HepG2 (cell line): ENCODE measurements around the gene WDR91. TPM values are rescaled to one million over a fixed set of nuclear protein-coding genes. Genes with fewer than 3 reads are reported as not detected.

Experiments used
- ATAC-seq: fragments of 200-7000 bp; cut with Tn5 transposase; 3 replicates; pipeline ENCODE4 v1.9.1; 2020; ENCODE audit warnings: mild to moderate bottlenecking, moderate library complexity
- BruUV-seq: library from RNA; stranded (reverse); fragments of 400-500 nt; replicated peaks from 2 replicates; lab custom pipeline; 2021; lab: Mats Ljungman, UMichigan
- CTCF ChIA-PET: fragments of 300-600 bp; formaldehyde crosslinking; extraction: SDS; loops from one replicate; lab custom pipeline; 2021; ENCODE audit warnings: low total read pairs, inconsistent platforms, low intra/inter-chr PET ratio; lab: Yijun Ruan, JAX
- POLR2A ChIA-PET: fragments of 350-600 bp; sonication (Branson Sonifier 250); formaldehyde crosslinking; loops from one replicate; lab custom pipeline; 2020; ENCODE audit warnings: antibody characterized with exemption, inconsistent platforms; lab: Yijun Ruan, JAX
- DNase-seq: peaks from one replicate; pipeline ENCODE4 v3.0.0-alpha.2; 2015; ENCODE audit warnings: low spot score
- FAIRE-seq: peaks from 3 replicates; lab custom pipeline; 2011; peaks lifted over from hg19 to GRCh38; lab: Jason Lieb, UNC
- H2AFZ ChIP-seq: one replicate; pipeline ENCODE4 v1.6.1; 2011; ENCODE audit warnings: low read length, inconsistent platforms
- H3K27ac ChIP-seq: fragments of 300-600 bp; 3 replicates; pipeline ENCODE4 v1.8.0; 2011; ENCODE audit warnings: mixed run types, mild to moderate bottlenecking, mixed read lengths, low read length, inconsistent platforms; ENCODE audit not compliant: insufficient read depth; ENCODE audit errors: extremely low read length
- H3K27me3 ChIP-seq, 2 experiments: fragments of 200-600 bp in 1 of 2; 2 replicates in 1 of 2; 3 replicates in 1 of 2; pipeline versions ENCODE4 v1.6.0 to v1.8.0; 2011; ENCODE audit warnings: low read length in 2 of 2, mild to moderate bottlenecking in 2 of 2, moderate library complexity in 2 of 2, inconsistent platforms in 1 of 2; ENCODE audit not compliant: insufficient read depth in 2 of 2, control insufficient read depth in 1 of 2
- H3K36me3 ChIP-seq, 2 experiments: fragments of 200-600 bp in 1 of 2; replicated peaks in 1 of 2; 2 replicates in 1 of 2; 3 replicates in 1 of 2; pipeline versions ENCODE4 v1.5.1 to v1.8.0; 2011; ENCODE audit warnings: low read length in 2 of 2, inconsistent platforms in 1 of 2; ENCODE audit not compliant: insufficient read depth in 2 of 2, control insufficient read depth in 1 of 2
- H3K4me1 ChIP-seq: 2 replicates; pipeline ENCODE4 v1.5.1; 2012; ENCODE audit warnings: low read length, inconsistent platforms; ENCODE audit not compliant: insufficient read depth
- H3K4me2 ChIP-seq: 2 replicates; pipeline ENCODE4 v1.6.0; 2011; ENCODE audit warnings: low read depth, low read length, inconsistent platforms
- H3K4me3 ChIP-seq, 3 experiments: fragments of 200-600 bp in 1 of 3; sonication (generic), shearing (Covaris generic) in 1 of 3; replicated peaks in 1 of 3; 2 replicates each; pipeline ENCODE4 v1.5.1; 2011 to 2016; ENCODE audit warnings: low read length in 3 of 3, inconsistent platforms in 2 of 3, low read depth in 2 of 3, mild to moderate bottlenecking in 2 of 3, control low read depth in 1 of 3, mixed read lengths in 1 of 3; ENCODE audit not compliant: insufficient read depth in 1 of 3
- H3K79me2 ChIP-seq: one replicate; pipeline ENCODE4 v1.6.1; 2011; ENCODE audit warnings: low read length, inconsistent platforms; ENCODE audit not compliant: insufficient read depth
- H3K9ac ChIP-seq: 2 replicates; pipeline ENCODE4 v1.6.0; 2011; ENCODE audit warnings: mild to moderate bottlenecking, low read depth, low read length, inconsistent platforms; ENCODE audit not compliant: insufficient read depth
- H3K9me3 ChIP-seq: 2 replicates; pipeline ENCODE4 v1.5.1; 2012; ENCODE audit warnings: mild to moderate bottlenecking, low read length
- H4K20me1 ChIP-seq: 2 replicates; pipeline ENCODE4 v1.6.0; 2011; ENCODE audit warnings: inconsistent platforms, mild to moderate bottlenecking, low read length, moderate library complexity; ENCODE audit not compliant: insufficient read depth
- HMG20A ChIP-seq: IDR thresholded peaks from 2 replicates; pipeline ENCODE4 v1.6.1; 2016; ENCODE audit warnings: borderline replicate concordance
- POLR2A ChIP-seq, 2 experiments: IDR thresholded peaks; 2 replicates each; pipeline ENCODE4 v1.6.1; 2011; ENCODE audit warnings: low read depth in 2 of 2, low read length in 2 of 2, mild to moderate bottlenecking in 1 of 2, moderate library complexity in 1 of 2; ENCODE audit not compliant: insufficient read depth in 1 of 2
- POLR2AphosphoS5 ChIP-seq: IDR thresholded peaks from 2 replicates; pipeline ENCODE4 v1.6.1; 2012; ENCODE audit warnings: low read depth, low read length
- POLR2G ChIP-seq: fragments of 200-400 bp; formaldehyde crosslinking; IDR thresholded peaks from 2 replicates; pipeline ENCODE4 v1.6.1; 2018; ENCODE audit warnings: mild to moderate bottlenecking, low read depth, low read length, moderate library complexity
- PRPF4 ChIP-seq: fragments of 200-400 bp; formaldehyde crosslinking; IDR thresholded peaks from 2 replicates; pipeline ENCODE4 v1.6.1; 2016; ENCODE audit warnings: low read length, low read depth; ENCODE audit not compliant: poor library complexity, severe bottlenecking
- ZBTB7B ChIP-seq: sonication (generic); formaldehyde crosslinking; IDR thresholded peaks from 2 replicates; pipeline ENCODE4 v1.4.0; 2020; ENCODE audit warnings: missing genetic modification reagents
- ZC3H13 ChIP-seq: sonication (generic); formaldehyde crosslinking; IDR thresholded peaks from 2 replicates; pipeline ENCODE4 v1.8.1; 2023; ENCODE audit warnings: mild to moderate bottlenecking, missing genetic modification reagents, moderate library complexity
- ZFX ChIP-seq: sonication (generic); formaldehyde crosslinking; IDR thresholded peaks from 2 replicates; pipeline ENCODE4 v1.4.0; 2020; ENCODE audit warnings: mild to moderate bottlenecking, low read depth, missing genetic modification reagents, moderate library complexity
- ZNF558 ChIP-seq: sonication (generic); formaldehyde crosslinking; IDR thresholded peaks from 2 replicates; pipeline ENCODE4 v1.9.0; 2022; ENCODE audit warnings: mild to moderate bottlenecking, missing genetic modification reagents, borderline replicate concordance
- ZNF768 ChIP-seq: sonication (generic); formaldehyde crosslinking; IDR thresholded peaks from 2 replicates; pipeline ENCODE4 v1.4.0; 2020; ENCODE audit warnings: missing genetic modification reagents
- ZZZ3 ChIP-seq: sonication (generic); formaldehyde crosslinking; IDR thresholded peaks from 2 replicates; pipeline ENCODE4 v1.4.0; 2020; ENCODE audit warnings: missing genetic modification reagents, mild to moderate bottlenecking, borderline replicate concordance
- WGBS: methylation state at CpG from one replicate; pipeline ENCODE4 v1.1.6; 2017; ENCODE audit warnings: low lambda C conversion rate; 5-methylcytosine and 5-hydroxymethylcytosine counted together
- in situ Hi-C: cut with HindIII; loops from 2 replicates; pipeline ENCODE4 v1.10.0; 2017; ENCODE audit warnings: low pct_unique_long_range_greater_than_20kb; ENCODE audit not compliant: extremely low pct_ligation_motif_present
- intact Hi-C: fragments of 100-400 bp; cut with micrococcal nuclease; formaldehyde crosslinking; loops from one replicate; pipeline ENCODE4 v1.10.0; 2022; ENCODE audit not compliant: unreplicated experiment
- polyA plus RNA-seq, 8 experiments: library from polyadenylated mRNA; depleted of rRNA in 3 of 8; stranded (reverse) in 7 of 8; unstranded in 1 of 8; fragments of >200 nt; fragmentation: Illumina TruSeq in 4 of 8; extraction: Trizol in 4 of 8; gene quantifications; 2 replicates each; pipeline versions ENCODE4 v1.2.1 to v1.2.3, GENCODE V29; 2011 to 2016; ENCODE audit warnings: low read depth in 4 of 8, missing spikeins in 1 of 8, mixed read lengths in 1 of 8; ENCODE audit not compliant: insufficient read depth in 1 of 8
- total RNA-seq, 5 experiments: library from RNA; depleted of rRNA; stranded (reverse); fragments of >200 nt; fragmentation: Illumina TruSeq; extraction: Trizol; gene quantifications; 2 replicates each; pipeline ENCODE4 v1.2.3, GENCODE V29; 2016; ENCODE audit warnings: low read depth in 1 of 5
- TF ChIP-seq, protein P1 (sequence below): sonication (generic); formaldehyde crosslinking; IDR thresholded peaks from 2 replicates; pipeline ENCODE4 v1.5.1; 2020; ENCODE audit warnings: mild to moderate bottlenecking, missing genetic modification reagents, moderate library complexity
- TF ChIP-seq, protein P2 (sequence below): IDR thresholded peaks from 2 replicates; pipeline ENCODE4 v1.6.1; 2016; ENCODE audit warnings: missing genetic modification reagents, missing compliant biosample characterization

The WDR91 gene
- total and polyA plus RNA-seq, 2 of the 13 experiments (the other 11 are each of a cell fraction or from before 2014, with no cell fraction given): 11.6 to 12.1 TPM

DNA sequence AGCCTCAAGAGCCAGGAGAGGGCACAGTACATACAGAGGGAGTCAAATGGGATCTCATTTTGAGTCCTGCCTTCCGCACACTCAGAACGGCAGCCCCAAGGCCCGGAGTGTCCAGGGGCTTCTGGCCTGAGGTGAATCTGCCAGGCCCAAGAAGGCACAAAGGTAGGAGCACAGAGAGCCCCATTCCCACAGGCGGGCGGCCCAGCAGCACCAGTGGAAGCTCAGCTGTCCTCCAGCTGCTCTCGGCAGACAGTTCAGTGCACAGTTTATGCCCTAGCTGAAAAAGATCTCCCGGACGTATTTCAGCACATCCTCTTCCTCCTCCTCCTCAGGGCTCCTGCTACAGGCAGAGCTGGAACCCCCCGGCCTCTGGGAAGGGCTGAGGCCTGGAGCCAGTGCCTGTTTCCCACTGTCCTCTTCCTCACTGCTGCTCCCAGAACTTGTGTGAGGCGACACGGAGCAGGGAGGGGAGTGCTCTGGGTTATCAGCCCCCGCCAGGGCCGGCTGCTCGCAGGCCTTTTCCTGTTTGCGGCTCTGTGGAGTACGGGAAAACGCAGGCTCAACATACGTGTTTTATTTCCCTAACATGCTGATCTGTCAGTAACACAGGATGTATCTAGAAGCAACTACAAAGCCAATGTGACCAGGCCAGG, 44.9 kb downstream of the WDR91 start (continued):
- TF ChIP-seq, protein P1, sequence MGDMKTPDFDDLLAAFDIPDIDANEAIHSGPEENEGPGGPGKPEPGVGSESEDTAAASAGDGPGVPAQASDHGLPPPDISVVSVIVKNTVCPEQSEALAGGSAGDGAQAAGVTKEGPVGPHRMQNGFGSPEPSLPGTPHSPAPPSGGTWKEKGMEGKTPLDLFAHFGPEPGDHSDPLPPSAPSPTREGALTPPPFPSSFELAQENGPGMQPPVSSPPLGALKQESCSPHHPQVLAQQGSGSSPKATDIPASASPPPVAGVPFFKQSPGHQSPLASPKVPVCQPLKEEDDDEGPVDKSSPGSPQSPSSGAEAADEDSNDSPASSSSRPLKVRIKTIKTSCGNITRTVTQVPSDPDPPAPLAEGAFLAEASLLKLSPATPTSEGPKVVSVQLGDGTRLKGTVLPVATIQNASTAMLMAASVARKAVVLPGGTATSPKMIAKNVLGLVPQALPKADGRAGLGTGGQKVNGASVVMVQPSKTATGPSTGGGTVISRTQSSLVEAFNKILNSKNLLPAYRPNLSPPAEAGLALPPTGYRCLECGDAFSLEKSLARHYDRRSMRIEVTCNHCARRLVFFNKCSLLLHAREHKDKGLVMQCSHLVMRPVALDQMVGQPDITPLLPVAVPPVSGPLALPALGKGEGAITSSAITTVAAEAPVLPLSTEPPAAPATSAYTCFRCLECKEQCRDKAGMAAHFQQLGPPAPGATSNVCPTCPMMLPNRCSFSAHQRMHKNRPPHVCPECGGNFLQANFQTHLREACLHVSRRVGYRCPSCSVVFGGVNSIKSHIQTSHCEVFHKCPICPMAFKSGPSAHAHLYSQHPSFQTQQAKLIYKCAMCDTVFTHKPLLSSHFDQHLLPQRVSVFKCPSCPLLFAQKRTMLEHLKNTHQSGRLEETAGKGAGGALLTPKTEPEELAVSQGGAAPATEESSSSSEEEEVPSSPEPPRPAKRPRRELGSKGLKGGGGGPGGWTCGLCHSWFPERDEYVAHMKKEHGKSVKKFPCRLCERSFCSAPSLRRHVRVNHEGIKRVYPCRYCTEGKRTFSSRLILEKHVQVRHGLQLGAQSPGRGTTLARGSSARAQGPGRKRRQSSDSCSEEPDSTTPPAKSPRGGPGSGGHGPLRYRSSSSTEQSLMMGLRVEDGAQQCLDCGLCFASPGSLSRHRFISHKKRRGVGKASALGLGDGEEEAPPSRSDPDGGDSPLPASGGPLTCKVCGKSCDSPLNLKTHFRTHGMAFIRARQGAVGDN (CRISPR knock-in tag): 0 out of 2 replicates have a peak, but pooled peaks have one; percentile 17
- TF ChIP-seq POLR2AphosphoS5 (0 out of 2 replicates have a peak, but pooled peaks have one; percentile 34), HMG20A (CRISPR knock-in tag) (no peak), ZNF768 (CRISPR knock-in tag) (peak; percentile 91), POLR2G (0 out of 2 replicates have a peak, but pooled peaks have one; percentile 11)

DNA sequence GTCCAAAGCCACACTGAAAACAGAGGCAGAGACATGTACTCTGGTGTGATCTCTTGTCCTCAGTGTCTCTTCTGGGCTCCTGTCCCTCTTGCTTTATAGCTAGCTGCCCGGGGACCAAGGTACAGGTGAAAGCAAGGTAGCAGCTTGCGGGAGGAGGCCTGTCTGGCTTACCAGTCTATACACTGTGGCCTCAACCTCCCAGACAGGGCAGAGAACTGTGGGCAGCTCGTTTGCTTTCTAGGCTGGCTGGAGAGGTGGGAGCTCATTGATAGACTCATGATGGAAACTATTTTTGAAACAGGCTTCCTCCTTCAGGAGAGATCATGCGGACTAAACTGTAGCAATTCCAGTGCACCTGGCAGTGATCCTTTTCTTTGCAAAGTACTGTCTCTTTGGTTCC, 45.5 kb downstream of the WDR91 start:
- ChIA-PET CTCF (no interaction called here), POLR2A (interaction anchor here (1.4 to 3.2 kb wide), 3 partner anchors 18 to 173 kb away, joined by 3 to 19 read pairs (median 9); partner anchors contain the start of gene TMEM140)
- in situ Hi-C loops: loop anchor here (5.0 kb wide), 1 partner anchor 174 kb away; no protein-coding TSS in a partner anchor
- Histone ChIP-seq H3K4me3 (no peak overlapping the region), H3K79me2 (peaks cover 35% of the 10 kb centered on the region), H3K27ac (peak overlapping the region; percentile 7), H3K36me3 (peaks cover 6 to 50% of the 10 kb centered on the region in 2 experiments; a peak in 4 of 5 replicates), H3K27me3 (no peaks in the 10 kb centered on the region; a peak in 1 of 5 replicates), H2AFZ (no peak overlapping the region), H3K4me2 (no peak overlapping the region), H3K4me1 (peaks cover 43% of the 10 kb centered on the region), H3K9ac (no peak overlapping the region), H3K9me3 (peaks cover 11% of the 10 kb centered on the region), H4K20me1 (peaks cover 15% of the 10 kb centered on the region; the same call in 1 of the 2 replicates)
- intact Hi-C loops: no loop called here
- TF ChIP-seq POLR2G: peak; percentile 28; the same call in 1 of the 2 replicates
- 0 out of 2 replicates have a peak, but pooled peaks have one; percentile 26 for TF ChIP-seq ZNF558 (CRISPR knock-in tag)
- TF ChIP-seq ZBTB7B: no peak
- peak; percentile 39; the same call in 1 of the 2 replicates for TF ChIP-seq ZFX (CRISPR knock-in tag)
- peak; percentile 25 to 38; a peak in 2 of 4 replicates for TF ChIP-seq POLR2A (IDR thresholded peaks at IDR 0.05; ENCODE audit: insufficient read depth in 1 of 2, low read depth in 2 of 2, low read length in 2 of 2)
- TF ChIP-seq ZZZ3 (CRISPR knock-in tag): 0 out of 2 replicates have a peak, but pooled peaks have one; percentile 28
- no peak for TF ChIP-seq PRPF4
- TF ChIP-seq, protein P2, sequence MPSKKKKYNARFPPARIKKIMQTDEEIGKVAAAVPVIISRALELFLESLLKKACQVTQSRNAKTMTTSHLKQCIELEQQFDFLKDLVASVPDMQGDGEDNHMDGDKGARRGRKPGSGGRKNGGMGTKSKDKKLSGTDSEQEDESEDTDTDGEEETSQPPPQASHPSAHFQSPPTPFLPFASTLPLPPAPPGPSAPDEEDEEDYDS (CRISPR knock-in tag): no peak
- TF ChIP-seq ZC3H13 (CRISPR knock-in tag): peak; percentile 98
- FAIRE-seq (no peak), ATAC-seq (no peak), DNase-seq (no peak)
- WGBS: 100% methylated on average over 1 of the region's 4 CpGs
- BruUV-seq: no TSS peak
